Measurements from ENCODE around the gene FMNL1.

The FMNL1 gene

DNA sequence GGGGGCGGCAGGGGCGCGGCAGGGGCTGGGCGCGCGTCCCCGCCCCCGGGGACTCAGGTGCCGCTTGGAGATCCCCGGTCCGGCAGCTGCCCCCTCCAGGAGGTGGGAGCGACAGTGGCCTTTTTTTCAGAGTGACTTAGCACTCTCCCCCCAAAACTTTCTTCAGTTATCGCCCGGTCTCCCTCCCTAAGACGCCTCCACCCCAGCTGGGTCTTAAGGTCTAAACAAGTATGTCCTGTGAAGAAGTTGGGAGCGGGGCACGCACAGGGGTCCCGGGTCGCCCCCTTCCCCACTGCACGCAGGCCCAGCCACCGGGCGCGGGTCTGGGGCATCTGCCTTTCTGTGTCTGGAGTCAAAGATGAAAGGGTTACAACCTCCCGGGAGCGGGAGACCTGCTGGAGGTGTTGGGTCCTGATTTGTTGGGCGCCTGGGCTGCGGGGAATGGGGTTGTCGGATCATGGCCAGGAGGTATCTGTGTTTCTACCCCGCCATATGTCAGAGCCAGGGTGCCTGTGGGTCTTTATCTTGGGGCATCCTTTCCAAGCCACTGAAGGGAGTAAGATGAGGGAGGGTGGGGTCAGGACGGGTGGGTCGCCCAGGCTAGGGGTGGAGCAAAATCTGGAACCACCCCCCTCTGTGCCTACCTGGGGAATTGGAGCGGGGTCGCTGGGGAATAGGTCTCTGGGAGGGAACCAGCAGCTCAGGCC, 757 bp downstream of the FMNL1 start:
- peak in 1 of 2 donors; percentile 62 for DNase-seq (ENCODE audit: low read depth in 2 of 2)

DNA sequence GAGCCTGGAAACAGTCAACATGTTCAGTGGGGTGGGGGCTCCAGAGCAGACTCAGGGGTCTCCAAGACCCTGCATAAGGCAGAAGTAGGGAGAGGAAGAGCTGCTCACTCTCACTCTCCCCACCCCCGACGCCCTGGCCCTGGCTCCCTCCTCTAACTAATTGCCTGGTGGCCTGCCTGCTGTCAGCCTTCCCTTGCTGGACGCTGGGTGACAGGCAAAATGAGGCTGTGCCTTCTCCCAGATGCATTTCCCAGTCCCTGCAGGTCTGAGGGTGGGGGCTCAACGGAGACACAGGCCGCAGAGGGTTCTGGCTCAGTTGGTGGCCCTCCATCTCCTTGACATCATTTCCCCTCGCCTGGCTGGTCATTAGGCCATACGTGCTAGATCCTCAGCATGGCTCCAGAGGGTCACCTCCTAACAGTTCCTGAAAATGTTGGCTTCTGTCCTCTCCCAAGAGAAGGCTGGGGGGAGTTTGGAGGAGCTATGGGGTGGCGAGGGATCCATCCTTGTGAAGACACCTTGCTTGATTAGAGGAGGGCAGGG, 1.4 kb downstream of the FMNL1 start:
- DNase-seq (ENCODE audit: low read depth in 2 of 2): no peak

DNA sequence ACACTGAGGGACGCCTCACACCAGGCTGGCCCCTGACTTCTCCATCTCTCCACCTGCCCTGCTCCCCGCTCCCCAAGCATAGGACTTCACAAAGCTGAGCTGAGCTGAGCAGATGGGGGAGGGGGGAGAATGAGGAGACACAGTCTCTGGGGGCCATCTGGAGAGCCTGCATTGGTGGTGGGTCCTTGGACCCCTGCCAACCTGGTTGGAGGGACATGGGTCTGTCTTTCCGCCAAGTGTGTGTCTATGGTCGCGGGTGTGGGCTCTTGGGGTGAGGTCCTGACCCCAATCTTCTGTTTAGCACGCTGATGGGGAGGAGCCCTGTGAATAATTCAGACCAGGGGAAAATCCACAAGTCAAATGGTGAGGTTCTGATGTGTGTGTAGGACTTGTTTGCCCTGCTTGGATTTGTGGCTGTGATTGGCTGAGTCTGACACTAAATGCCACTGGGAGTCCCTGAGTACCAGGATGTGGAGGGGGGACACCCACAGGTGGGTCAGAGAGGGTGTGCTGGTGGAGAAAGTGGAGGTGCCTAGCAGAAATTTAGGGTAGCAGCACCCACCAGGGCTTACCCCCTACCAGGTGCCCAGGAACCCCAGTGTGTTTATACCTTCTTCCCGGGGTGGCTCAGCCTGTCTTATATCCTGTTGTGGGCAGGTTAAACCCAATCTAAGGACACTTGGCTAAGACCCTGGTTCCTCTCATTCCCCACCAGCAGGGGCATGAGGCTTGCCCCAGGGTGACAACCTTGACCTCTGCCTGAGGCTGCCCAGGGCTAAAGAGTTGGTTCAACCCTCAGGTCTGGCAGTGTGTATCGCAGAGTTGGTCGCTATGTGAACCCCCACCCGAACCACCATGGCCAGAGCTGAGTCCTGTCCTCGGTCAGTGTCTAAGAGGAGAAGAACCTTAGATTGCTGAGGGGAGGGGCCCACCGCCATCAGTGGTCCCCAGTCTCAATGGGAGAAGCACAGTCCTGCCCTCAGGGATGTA, 2.1 kb downstream of the FMNL1 start:
- DNase-seq (ENCODE audit: low read depth in 2 of 2): peak in 1 of 2 donors; percentile 43

DNA sequence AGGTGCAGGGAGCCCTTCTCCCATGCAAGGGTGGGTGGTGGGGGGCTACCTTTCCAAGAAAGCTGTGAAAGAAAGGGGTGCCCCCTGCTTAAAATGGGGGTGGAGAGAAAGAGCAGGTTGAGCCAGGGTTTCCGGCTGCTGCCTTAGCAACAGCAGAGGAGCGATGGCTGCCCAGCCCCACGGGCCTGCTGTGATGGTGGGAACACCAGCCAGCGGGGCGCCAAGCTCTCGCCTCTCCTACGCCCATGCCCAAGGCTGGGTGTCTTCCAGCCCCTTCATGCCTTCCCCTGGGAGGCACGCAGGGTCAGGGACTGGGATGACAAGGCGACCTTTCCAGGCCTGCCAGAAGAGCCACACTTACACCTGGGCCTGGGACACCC, 3.0 kb downstream of the FMNL1 start:
- DNase-seq (ENCODE audit: low read depth in 2 of 2): no peak

DNA sequence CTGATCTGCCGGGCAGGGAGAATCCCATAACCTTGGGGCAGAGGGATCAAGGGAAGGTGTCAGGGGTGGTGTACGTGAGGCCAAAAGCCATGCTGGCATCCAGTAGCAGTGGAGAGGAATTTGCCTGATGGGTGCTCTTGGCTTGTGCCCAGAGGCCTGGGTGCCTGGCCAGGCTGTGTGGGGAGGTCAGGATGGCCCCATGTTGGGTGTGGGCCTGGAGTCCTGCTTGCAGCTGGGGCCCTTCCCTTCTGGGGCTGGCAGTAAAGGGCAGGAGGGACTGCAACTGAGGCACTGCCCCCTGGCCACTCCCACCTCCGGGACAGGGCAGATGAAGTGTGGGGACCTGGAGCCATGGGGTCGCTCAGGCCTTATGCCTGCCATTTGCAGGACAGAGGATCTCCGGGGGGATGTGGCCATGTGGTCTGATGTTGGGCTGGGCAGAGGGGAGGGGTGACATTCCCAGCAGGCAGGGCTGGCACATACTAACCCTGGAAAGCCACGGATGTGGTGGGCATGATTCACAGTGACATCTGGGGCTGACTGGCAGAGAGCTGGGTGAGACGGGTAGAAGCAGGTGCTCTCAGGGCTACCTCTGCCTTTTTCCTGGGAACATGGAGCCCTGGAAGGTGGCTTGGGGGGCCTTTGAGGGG, 3.5 kb downstream of the FMNL1 start:
- DNase-seq (ENCODE audit: low read depth in 2 of 2): no peak

DNA sequence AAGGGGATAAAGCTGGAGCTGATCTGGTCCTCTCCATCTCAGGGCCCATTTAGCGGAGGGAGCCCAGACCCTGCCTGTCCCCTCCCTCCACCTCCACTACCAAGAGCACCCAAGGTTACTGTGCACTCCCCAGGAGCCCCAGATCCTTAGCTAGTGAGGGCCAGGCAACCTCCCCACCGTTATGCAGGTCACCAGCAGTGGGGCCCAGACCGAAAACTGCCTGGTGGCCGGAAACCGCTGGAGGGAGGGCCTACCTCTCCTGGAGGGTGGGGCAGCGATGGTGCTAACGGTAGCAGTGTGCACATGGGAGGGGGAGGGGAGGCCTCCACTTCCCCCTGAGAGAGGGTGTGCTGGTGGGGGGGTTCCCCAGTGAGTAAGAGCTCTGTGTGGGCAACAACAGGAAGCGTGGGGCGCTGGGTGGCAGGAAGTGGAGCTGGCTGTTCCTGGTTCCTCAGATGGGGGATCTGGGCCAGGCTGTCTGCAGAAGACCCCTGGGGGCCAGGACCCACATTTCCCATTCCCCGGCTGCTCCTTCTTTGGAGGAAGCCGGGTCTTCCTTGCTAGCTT, 4.4 kb downstream of the FMNL1 start:
- DNase-seq (ENCODE audit: low read depth in 2 of 2): peak; percentile 94

DNA sequence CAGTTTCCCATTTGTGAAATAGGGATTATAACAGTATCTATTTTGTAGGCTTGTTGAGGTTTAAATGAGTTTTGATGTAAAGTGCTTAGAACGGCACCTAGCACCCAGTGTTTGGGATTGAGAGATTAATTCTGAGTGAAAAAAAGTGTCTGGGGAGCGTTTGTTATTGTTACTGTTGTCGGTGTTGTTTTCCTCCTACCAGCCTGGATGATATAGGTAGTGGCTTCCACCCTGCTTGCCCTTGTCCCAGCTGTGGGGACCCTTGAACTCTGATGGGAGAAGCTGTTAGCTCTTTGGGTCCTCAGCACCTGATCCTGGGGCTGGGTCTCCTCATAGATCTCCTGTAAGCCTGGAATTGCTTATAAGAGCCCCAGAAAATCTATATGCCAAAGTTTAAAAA, 4.9 kb downstream of the FMNL1 start:
- no peak for DNase-seq (ENCODE audit: low read depth in 2 of 2)

DNA sequence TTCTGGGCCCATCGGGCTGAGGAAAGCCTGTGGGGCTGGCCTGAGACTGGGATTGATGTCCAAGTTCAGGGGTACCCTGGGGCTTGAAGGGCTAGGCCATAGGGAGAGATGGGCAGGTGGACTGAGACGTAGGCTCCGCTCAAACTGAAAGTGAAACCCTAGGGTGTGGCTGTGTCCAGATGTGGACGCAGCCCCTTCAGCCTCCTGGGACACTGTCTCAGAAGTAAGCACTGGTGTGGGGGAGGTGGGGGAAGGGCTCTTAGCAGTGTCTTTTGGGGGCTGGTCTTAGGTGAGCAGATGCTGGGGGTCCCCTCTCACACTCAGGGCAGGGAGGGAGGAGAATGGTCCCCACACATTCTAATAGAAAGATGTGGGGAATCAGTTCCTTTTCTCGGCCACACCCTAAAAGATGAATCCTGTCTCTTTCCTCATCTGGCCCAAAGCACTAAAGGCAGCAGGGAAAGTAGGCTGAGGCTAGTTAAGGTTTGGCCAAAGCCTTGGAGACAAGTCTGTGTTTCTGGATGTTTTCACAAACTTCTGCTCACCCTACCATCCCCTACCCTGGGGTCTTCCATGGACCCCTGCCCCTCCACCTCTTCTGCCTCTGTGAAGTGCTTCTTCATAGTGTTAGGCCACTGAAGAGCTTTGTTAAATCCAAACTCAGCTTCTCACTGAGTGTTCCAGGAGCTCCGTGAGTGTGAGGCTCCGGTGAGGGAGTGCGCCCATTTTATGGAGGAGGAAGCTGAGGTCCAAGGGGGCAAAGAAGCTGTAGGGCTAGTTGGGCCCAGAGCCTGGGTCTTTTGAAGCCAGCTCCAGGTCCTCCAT, 5.6 kb downstream of the FMNL1 start:
- DNase-seq (ENCODE audit: low read depth in 2 of 2): no peak

DNA sequence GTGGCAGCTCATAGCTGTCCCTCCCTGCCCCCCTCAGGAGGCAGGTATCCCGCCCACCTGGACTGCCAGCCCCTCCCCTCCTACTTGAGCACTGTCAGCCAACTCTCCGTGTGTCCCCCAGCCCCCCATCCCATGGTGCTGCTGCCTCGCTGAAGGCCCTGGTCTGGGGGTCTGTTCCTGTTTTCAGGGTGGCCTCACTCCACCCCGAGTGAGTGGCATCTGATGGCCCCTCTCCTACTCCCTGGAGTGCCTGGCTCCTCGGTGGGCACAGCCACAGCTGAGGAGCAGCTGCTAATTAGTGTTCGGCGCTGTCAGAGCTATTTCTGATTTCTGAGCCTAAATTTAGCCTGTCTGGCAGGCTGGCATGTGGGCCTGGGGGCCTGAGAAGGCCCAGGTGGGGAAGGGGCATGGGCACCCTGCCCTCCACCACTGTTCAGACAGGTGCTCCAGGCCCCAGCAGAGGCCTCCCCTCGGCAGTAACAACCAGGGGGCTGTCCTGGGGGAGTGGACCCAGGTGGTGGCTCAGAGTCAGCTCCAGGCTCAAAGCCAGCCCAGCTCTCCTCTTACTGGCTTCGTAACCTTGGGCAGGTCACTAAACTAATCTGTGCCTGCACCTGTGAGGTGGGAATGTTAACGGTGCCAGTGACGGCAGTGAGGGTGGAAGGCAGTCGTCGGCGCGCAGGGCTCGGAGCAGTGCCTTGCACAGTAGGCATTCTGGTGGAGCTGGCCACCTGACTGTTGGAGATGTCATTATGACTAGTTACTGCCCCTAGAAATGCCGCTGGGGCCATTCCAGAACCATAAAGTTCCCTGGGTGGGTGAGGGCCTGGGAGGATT, 6.5 kb downstream of the FMNL1 start:
- no peak for DNase-seq (ENCODE audit: low read depth in 2 of 2)

DNA sequence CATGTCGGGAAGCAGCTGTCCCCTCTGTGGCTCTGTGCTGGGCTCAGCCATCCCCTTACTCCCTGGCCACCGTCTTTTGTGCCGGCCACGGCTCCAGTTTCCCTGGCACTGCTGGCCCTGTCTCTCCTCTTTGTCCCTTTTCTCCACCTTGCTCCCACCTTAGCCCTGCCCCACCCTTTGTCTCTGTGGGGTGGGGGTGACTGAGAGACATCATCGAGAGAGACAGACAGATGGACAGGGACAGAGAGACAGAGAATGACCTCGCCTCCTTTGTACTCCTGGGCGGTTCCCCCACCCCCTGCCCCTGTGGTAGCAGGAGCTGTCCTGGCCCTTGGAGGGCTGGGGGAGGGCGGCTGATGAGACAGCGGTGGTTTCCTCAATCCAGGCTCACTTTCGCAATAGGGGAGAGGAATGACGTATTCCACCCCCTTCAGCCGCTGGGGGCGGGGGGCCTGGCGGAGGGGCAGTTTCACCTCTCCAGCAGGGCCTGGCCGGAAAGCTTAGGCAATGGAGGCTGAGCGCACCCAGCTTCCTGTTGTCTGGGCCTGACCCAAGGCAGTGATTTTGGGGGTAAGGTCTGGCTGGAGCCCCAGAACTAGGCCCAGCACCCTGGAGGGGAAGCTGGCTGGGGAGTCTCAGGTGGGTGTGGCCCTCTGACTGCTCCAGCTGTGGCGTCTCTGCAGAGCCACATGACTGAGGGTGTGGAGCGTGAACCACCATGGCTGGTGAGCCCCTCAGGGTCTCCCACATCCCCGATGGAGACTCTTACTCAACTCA, 7.3 kb downstream of the FMNL1 start:
- peak; percentile 73 to 83 for DNase-seq (ENCODE audit: low read depth in 2 of 2)

DNA sequence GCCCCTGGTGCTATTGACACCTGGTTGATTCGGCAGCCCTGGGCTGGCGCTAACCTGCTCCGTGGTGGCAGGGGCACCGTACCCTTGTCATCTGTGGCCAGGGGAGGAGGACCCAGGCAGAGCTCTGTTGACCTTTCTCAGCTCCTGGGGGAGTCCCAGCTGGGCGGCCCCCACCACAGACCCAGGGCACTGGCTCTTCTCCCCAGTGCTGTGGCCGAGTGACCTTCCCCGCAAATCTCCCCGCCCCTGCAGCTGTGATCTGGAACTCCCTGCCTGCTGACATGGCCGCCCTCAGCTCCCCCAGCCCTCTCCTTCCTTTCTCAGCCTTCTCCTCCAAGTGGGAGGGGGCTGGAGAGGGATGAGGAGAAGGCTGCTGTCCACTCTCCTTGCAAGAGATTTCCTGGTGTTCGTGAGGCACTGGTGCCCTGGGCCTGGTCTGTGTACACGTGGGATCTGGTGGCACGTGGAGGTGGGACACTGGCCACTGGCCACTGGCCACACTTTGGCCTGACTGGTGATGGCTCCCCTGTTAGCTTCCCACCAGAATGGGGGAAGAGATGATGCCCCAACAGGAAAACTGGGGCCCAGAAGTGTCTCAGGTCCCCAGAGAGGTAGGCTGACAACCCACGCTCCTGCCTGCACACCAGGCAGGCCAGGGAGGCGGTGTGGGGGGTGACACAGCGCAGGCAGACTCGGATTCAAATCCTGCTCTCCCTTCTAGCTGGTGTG, 8.2 kb downstream of the FMNL1 start:
- DNase-seq (ENCODE audit: low read depth in 2 of 2): no peak

DNA sequence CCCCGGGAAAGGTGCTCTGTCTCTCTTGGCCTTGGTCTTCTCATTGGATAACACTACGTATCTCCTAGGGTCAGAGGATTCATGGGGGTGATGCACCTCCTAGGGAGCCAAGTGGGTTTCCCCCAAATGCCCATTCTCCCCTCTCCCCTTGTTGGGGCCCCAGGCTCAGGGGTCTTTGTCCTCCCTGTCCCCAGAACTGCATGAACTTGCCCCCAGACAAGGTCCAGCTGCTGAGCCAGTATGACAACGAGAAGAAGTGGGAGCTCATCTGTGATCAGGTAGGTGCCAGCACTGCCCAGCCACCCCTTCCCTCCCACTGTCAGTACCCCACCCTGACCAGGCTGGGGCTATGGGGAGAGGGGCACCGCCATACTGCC, 8.7 kb downstream of the FMNL1 start:
- no peak for DNase-seq (ENCODE audit: low read depth in 2 of 2)

DNA sequence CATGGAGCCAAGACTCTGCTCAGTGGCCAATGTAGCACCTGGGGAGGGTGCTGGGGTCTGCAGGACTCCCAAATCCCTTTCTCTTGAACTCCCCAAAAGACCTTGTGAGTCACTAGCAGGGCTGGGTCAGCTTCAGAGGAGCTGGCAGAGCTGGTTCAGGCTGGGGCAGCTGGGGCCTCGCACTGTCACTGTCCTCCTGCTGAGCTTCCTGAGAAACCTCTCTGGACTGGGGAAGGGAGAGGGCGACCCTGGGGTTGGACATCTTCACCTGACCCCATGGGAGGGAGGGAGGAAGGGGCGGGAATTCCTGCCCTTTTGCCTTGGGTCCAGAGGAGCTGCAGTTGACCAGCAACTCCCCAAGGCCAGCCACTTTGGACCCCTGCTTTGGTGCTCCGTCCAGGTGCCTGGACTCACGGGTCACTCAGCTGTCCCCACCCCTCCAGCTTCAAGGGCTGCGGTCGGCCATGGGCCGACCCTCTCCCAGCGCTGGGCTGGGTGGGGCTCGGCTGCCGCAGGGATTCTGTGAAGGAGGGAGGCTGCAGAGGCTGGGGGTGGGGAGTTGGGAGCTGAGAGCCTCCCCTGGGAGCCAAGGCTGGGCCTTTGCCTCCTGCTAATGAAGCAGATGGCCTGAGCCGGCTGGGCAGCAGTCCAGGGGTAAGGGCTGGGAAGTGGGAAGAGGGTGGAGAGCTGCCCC, 9.2 kb downstream of the FMNL1 start:
- DNase-seq (ENCODE audit: low read depth in 2 of 2): no peak

DNA sequence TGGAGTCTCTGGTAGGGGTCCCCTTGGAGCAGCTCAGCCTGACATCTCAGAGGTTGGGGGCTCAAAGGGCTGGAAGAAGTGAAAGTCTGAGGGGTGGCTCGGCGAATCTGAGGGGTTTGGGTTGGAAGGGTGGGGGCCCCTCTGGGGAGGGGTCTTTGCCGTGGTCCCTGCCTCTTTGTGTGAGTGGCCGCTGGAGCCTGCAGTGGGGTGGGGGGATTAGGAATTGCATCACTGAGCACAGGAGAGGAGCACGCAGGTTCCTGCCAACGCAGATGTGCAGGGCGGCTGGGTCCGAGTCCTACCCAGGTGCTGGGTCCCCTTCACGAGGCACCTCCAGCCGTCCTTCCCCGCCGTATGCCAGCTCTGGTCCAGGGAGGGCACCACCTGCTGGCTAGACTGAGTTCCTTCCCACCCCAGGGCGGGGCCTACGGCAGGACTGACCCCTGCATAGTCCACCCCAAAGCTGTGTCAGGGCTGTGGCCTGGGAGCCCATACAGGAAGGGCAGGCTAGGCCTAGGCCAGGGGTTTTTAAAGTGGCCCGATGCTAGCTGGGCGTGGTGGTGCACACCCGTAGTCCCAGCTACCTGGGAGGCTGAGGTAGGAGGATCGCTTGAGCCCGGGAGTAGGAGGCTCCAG, 9.9 kb downstream of the FMNL1 start:
- no peak for DNase-seq (ENCODE audit: low read depth in 2 of 2)

DNA sequence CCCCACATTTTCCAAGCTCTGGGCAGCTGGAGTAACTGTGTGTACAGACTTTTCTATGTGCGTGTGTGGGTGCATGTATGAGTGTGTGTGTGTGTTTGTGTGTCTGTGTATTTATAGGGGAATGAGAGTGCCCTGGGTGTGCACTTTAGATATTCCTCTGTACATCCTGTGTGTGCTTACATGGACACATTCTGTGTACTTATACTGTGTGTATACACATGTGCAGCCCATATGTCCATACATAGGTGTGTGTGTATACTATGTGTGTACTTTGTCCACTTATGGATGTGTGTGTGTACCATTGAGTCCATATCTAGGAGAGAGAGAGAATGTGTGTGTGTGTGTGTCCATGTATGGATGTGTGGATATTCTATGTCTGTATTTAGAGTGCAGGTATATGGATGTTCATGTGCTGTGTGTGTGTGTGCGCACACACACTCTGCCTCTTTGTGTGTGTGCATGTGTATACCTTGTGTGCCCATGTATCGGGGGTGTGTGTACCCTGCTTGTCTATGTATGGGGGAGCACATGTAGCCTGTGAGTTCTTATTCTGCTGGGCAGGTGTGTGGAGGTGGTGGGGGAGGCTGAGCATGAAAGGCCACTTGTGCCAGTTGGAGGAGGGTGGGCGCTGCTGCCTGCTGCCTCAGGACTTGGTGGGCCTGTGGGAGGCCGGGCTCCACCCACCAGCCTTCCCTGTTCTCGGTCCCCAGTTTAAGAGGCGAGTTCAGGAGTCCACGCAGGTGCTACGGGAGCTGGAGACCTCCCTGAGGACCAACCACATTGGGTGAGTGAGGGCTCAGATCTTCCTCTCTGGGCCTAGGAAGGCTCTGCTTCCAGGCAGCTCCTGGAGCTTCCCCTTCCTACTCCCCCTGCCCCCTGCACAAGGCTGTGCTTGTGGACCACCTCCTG, 11.1 kb downstream of the FMNL1 start:
- no peak for DNase-seq (ENCODE audit: low read depth in 2 of 2)

DNA sequence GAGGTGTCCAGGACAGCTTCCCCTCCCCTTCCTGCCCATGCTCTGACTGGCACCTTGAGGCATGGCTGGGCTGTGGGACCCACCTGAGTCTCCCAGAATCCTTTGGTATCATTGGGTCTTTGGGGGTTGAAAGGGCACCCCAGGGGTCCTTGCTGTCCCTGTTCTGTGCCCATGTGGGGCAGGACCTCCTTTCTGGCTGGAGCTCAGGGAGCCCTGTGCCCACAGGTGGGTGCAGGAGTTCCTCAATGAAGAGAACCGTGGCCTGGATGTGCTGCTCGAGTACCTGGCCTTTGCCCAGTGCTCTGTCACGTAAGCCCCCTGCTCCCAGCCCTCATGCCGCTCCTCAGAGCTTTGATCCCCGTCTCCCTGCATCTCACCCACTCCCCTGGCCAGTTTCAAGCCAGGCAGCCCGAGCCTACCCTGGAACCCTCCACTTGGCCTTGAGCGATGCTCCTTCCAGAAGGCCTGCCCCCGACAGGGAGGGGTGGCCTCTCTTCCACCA, 11.8 kb downstream of the FMNL1 start:
- DNase-seq (ENCODE audit: low read depth in 2 of 2): no peak

All from activated CD4-positive, alpha-beta T cell treated with anti-CD3 and anti-CD28 coated beads for 24 hours (primary cell).